Limb (tissue), 2 donors: ENCODE results near the gene EMC9.

Source experiments
- DNase-seq, 2 donors: peaks; one replicate each; pipeline ENCODE4 v3.0.0-alpha.2; 2016; ENCODE audit errors: extremely low spot score in 2 of 2

EMC9 gene

GRCh38 chr14:24141097-24141880 is at the start of gene EMC9:
TSS of gene EMC9 (minus strand) at chr14:24141591. CDS start at chr14:24141304, 287 bp downstream.
- peak; percentile 99 for DNase-seq

DNA sequence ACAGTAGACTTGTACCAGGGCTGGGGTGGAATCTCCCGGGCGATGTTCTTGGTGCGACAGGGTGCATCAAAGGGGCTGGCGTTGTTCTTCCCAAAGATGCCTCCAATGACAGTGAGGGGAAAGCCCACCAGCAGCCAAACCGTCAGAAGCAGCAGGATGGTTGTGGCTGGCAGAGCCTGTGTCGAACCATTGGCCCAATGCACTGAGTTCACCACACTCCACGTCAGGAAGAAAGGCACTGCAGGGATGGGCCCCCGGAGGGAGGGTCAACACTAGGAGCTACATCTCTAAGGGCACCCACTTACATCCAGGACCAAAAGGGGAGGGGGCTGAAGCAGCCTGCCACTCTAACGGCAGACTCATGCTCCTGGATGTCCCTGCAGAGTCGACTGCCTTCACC is 49.0 kb upstream of the EMC9 start:
- DNase-seq, result no peak

GRCh38 chr14:24189460-24189859 is 48.1 kb upstream of the EMC9 start:
- DNase-seq, result no peak

GRCh38 chr14:24189059-24189375 is 47.6 kb upstream of the EMC9 start:
- DNase-seq, result no peak

GRCh38 chr14:24188251-24189058 is 47.1 kb upstream of the EMC9 start, which contains the start of gene IPO4:
TSS of gene IPO4 (minus strand) at chr14:24188816. CDS start at chr14:24188787, 29 bp downstream.
- DNase-seq, result peak; percentile 95 to 98

GRCh38 chr14:24187539-24187915 is 46.1 kb upstream of the EMC9 start:
- DNase-seq, result no peak

- no peak for DNase-seq
Observed at GRCh38 chr14:24186831-24187538, 45.6 kb upstream of the EMC9 start.

DNA sequence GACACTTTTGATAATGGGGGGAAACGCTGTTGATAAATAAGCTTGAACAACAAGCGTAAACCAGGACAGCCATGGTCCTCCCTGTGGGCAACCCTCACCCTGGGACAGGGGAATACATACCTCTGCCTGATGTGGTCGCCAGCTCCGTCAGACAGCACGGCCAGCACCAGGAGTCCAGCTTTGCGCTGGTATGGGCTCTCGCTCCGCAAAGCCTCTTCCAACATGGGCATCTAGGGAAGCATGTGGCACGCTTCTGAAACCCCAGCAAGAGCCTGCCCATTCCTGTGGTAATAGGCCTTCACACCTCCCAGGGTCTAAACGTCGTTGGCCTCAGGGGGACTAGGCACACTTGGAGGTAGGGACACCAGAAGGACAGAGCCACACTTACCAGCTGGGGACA is 44.4 kb upstream of the EMC9 start:
- DNase-seq, result no peak

DNA sequence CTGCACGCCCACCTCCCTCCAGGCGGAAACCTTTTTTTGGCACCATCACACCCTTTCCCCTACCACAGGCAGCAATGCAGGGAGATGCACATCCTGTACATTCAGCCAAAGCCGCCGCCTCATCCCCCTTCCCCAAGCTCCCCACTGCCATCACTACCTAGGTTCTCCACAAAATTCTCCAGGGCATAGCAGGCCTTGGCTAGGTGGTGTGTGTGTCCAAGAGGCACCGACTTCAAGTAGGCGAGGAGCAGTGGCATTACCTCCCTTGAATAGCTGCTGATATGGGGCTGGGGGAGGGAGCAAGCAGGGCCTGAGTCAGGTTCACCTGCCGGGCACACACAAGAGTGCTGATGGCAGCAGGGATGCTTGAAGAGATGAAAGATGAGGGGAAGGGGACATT is 43.6 kb upstream of the EMC9 start:
- DNase-seq, result no peak

- no peak for DNase-seq
Observed at GRCh38 chr14:24184104-24184970, 42.9 kb upstream of the EMC9 start.

GRCh38 chr14:24183014-24183481 is 41.7 kb upstream of the EMC9 start:
- DNase-seq, result no peak

DNA sequence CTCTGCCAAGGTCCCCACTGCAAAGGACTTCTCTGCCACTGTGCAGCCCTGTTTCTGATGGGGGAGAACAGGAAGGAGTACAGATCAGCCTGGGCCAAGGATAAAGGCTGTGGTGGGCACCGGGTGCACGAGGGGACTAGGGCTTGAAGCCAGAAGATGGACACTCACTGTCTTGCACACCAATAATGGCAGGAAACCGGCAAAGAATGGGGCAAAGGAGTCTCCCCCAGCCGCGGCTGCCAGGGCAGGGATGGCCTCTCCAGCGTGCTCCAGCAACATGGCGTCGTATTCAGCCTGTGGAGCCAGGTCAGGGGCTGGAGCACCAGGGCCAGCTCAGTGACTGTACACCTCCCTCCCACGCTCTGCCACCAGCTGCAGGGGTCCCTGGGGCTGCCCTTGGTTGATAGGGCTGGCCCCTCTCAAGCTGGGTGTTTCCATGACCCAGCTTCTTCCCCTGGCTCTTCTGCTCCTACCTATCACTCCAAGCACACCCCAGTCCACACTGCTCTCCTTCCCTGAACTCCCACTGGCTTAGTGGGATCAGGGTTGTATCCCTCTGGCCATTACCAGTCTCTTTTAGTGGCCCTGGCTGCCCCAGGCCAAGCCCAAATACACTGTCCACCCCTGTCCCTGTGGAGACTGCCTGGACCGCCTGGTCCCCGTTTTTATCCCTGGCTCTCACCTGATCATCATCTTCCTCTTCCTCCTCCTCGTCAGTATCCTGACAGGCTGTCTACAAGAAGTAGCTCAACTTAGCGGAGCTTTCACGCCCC is 40.9 kb upstream of the EMC9 start:
- no peak for DNase-seq

- DNase-seq, result no peak
Observed at GRCh38 chr14:24181371-24182077, 40.1 kb upstream of the EMC9 start.

DNA sequence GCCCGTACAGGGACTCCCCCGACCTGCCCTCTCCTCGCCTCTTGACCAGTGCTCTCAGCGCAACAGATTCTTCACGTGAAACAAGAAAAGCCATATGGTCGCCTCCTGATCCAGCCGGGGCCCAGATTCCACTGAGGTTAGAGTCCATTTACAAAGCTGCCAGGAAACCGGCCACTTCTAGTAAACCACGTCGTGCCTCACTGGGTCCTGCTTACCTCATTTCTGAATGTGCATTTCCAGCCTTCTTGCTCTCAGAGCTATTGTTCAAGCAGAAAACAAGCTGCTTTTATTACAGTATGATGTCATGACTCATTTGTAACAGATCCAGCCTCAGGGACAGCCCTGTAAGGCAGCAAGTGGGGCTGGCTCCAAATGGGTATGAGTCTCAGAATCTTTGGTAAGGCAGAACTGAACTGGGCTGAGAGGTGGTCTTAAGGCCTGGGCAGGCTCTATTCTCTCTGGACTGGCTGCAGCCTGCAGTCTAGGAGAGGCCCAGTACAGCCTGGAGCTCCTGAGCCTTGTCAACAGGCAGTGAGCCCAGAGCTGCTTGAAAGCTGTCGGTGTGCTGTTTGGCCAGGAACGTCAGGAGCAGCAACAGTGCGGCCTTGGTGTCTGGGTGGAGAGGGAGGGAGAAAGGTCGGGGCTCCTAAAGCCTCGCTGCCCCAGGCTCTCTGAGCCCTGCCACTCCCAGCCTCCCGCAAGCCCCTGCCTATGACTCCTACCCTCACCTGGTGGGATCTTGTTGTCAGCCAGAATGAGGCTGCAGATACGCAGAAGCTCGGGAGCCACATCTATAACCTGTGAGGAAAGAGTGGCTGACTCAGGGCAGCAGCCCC is 38.8 kb upstream of the EMC9 start:
- DNase-seq, result no peak

- no peak for DNase-seq
Observed at GRCh38 chr14:24179294-24179960, 38.0 kb upstream of the EMC9 start.

GRCh38 chr14:24178399-24179178 is 37.2 kb upstream of the EMC9 start:
- no peak for DNase-seq

DNA sequence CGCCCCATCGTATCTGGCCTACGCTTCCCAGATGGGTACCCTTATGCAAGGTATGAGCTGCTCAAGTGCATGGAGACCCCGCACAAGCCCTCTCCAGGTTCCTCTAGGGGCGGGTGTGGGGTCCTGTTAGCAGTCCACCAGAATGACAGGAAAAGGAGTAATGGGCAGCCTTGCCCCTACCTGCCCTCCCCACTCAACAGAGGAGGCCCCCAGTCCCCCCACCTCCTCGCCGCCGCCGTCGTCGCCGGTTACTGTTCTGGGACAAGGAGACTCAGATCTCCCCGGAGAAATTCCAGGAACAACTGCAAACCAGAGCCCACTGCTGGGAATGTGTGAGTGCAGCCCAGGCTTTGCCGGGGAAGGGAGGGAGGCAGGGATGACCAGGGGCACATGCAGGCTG is 36.5 kb upstream of the EMC9 start:
- DNase-seq, result no peak
